Mesenchymal stem cell (in vitro differentiated cells and primary cell): ENCODE results near the gene CNTLN.

Source experiments
- DNase-seq: peaks from one replicate; pipeline ENCODE4 v3.0.0-alpha.2; 2013
- H2AFZ ChIP-seq: one replicate; pipeline ENCODE4 v1.6.1; 2013; ENCODE audit warnings: low read depth, mild to moderate bottlenecking, control low read depth, inconsistent platforms, low read length, moderate library complexity
- H2AK5ac ChIP-seq: 2 replicates; pipeline ENCODE4 v1.6.1; 2013; ENCODE audit warnings: low read length, moderate library complexity, mild to moderate bottlenecking, inconsistent platforms; ENCODE audit not compliant: severe bottlenecking
- H2BK120ac ChIP-seq: one replicate; pipeline ENCODE4 v1.6.1; 2013; ENCODE audit warnings: low read depth, mild to moderate bottlenecking, inconsistent platforms, low read length, moderate library complexity
- H2BK12ac ChIP-seq, 2 experiments: one replicate each; pipeline ENCODE4 v1.6.1; 2013; ENCODE audit warnings: inconsistent platforms in 2 of 2, low read length in 2 of 2, mild to moderate bottlenecking in 2 of 2, moderate library complexity in 2 of 2, control low read depth in 1 of 2
- H2BK15ac ChIP-seq: one replicate; pipeline ENCODE4 v1.6.1; 2013; ENCODE audit warnings: mild to moderate bottlenecking, low read depth, inconsistent platforms; ENCODE audit not compliant: poor library complexity, severe bottlenecking
- H2BK5ac ChIP-seq: 2 replicates; pipeline ENCODE4 v1.6.1; 2013; ENCODE audit warnings: low read depth, mild to moderate bottlenecking, low read length, control low read depth, inconsistent platforms; ENCODE audit not compliant: poor library complexity, severe bottlenecking
- H3K14ac ChIP-seq, 2 experiments: one replicate each; pipeline ENCODE4 v1.6.1; 2013; ENCODE audit warnings: inconsistent platforms in 2 of 2, low read length in 2 of 2, control low read depth in 1 of 2, mild to moderate bottlenecking in 1 of 2, moderate library complexity in 1 of 2
- H3K18ac ChIP-seq, 2 experiments: one replicate each; pipeline ENCODE4 v1.6.1; 2013; ENCODE audit warnings: inconsistent platforms in 2 of 2, low read length in 2 of 2, control low read depth in 1 of 2, low read depth in 1 of 2, mild to moderate bottlenecking in 1 of 2
- H3K23ac ChIP-seq, 2 experiments: one replicate each; pipeline ENCODE4 v1.6.1; 2013; ENCODE audit warnings: inconsistent platforms in 2 of 2, low read length in 2 of 2, mild to moderate bottlenecking in 2 of 2, moderate library complexity in 2 of 2, control low read depth in 1 of 2
- H3K27ac ChIP-seq: 2 replicates; pipeline ENCODE4 v1.5.1; 2013; ENCODE audit warnings: mild to moderate bottlenecking, moderate library complexity, low read length, control low read depth, inconsistent platforms; ENCODE audit not compliant: poor library complexity, severe bottlenecking
- H3K27me3 ChIP-seq, 2 experiments: 2 replicates each; pipeline versions ENCODE4 v1.6.1 to v1.7.0; 2013; ENCODE audit warnings: low read length in 2 of 2, mild to moderate bottlenecking in 2 of 2, moderate library complexity in 2 of 2, control low read depth in 1 of 2, inconsistent platforms in 1 of 2; ENCODE audit not compliant: control insufficient read depth in 1 of 2, insufficient read depth in 1 of 2
- H3K36me3 ChIP-seq, 2 experiments: 2 replicates each; pipeline versions ENCODE4 v1.6.1 to v1.7.0; 2013; ENCODE audit warnings: low read length in 2 of 2, control low read depth in 1 of 2, inconsistent platforms in 1 of 2, low read depth in 1 of 2, mild to moderate bottlenecking in 1 of 2; ENCODE audit not compliant: insufficient read depth in 2 of 2, control insufficient read depth in 1 of 2
- H3K4ac ChIP-seq, 2 experiments: one replicate each; pipeline ENCODE4 v1.6.1; 2013; ENCODE audit warnings: inconsistent platforms in 2 of 2, low read length in 2 of 2, mild to moderate bottlenecking in 2 of 2, moderate library complexity in 2 of 2, control low read depth in 1 of 2, low read depth in 1 of 2
- H3K4me1 ChIP-seq: 2 replicates; pipeline ENCODE4 v1.6.1; 2013; ENCODE audit warnings: low read depth, low read length, control low read depth; ENCODE audit not compliant: control insufficient read depth, insufficient read depth
- H3K4me2 ChIP-seq: 2 replicates; pipeline ENCODE4 v1.6.1; 2013; ENCODE audit warnings: low read length, mild to moderate bottlenecking, inconsistent platforms; ENCODE audit not compliant: poor library complexity, severe bottlenecking
- H3K4me3 ChIP-seq, 2 experiments: 2 replicates each; pipeline versions ENCODE4 v1.5.1 to v1.7.0; 2013; ENCODE audit warnings: low read length in 2 of 2, mild to moderate bottlenecking in 2 of 2, control low read depth in 1 of 2, low read depth in 1 of 2; ENCODE audit not compliant: insufficient read depth in 1 of 2
- H3K79me1 ChIP-seq: replicated peaks from 2 replicates; pipeline ENCODE4 v1.6.1; 2013; ENCODE audit warnings: mild to moderate bottlenecking, control low read depth, low read length, inconsistent platforms; ENCODE audit not compliant: poor library complexity, severe bottlenecking
- H3K9ac ChIP-seq: 2 replicates; pipeline ENCODE4 v1.7.0; 2013; ENCODE audit warnings: mild to moderate bottlenecking, low read length, moderate library complexity
- H3K9me3 ChIP-seq: 2 replicates; pipeline ENCODE4 v1.7.0; 2013; ENCODE audit warnings: mild to moderate bottlenecking, low read length; ENCODE audit not compliant: control insufficient read depth
- H4K8ac ChIP-seq: one replicate; pipeline ENCODE4 v1.6.1; 2013; ENCODE audit warnings: inconsistent platforms, mild to moderate bottlenecking, low read length, moderate library complexity
- H4K91ac ChIP-seq: one replicate; pipeline ENCODE4 v1.6.1; 2013; ENCODE audit warnings: mild to moderate bottlenecking, low read length, inconsistent platforms
- WGBS: methylation state at CpG from one replicate; pipeline ENCODE4 v1.1.7; 2013; ENCODE audit warnings: mixed read lengths; 5-methylcytosine and 5-hydroxymethylcytosine counted together

Gene CNTLN

GRCh38 chr9:17532461-17532860, 397.6 kb downstream of the CNTLN start:
- H2BK5ac ChIP-seq = no peak overlapping the region
- no peak overlapping the region for H3K14ac ChIP-seq
- H3K4me2 ChIP-seq = no peak overlapping the region
- no peak overlapping the region for H2AK5ac ChIP-seq
- no peaks in the 10 kb centered on the region for H3K79me1 ChIP-seq
- no peak overlapping the region for H3K23ac ChIP-seq
- no peak overlapping the region for H2BK12ac ChIP-seq
- no peak overlapping the region for H3K4me3 ChIP-seq
- no peaks in the 10 kb centered on the region for H3K9me3 ChIP-seq
- H3K4me1 ChIP-seq = no peaks in the 10 kb centered on the region
- H2AFZ ChIP-seq = no peak overlapping the region
- H3K36me3 ChIP-seq = no peaks in the 10 kb centered on the region
- 86% methylated on average over 6 of the region's 6 CpGs for WGBS
- no peak overlapping the region for H4K8ac ChIP-seq
- no peak overlapping the region for H3K18ac ChIP-seq
- H3K27me3 ChIP-seq = peaks cover 4 to 11% of the 10 kb centered on the region in 2 experiments
- DNase-seq = no peak
- H2BK15ac ChIP-seq = no peak overlapping the region
- H3K4ac ChIP-seq = no peak overlapping the region
- H3K27ac ChIP-seq = no peak overlapping the region
- H2BK120ac ChIP-seq = no peak overlapping the region
- H3K9ac ChIP-seq = no peak overlapping the region
- no peak overlapping the region for H4K91ac ChIP-seq

GRCh38 chr9:17535176-17535575, 400.3 kb downstream of the CNTLN start:
- H2AFZ ChIP-seq = no peak overlapping the region
- no peak overlapping the region for H3K9ac ChIP-seq
- no peak overlapping the region for H4K91ac ChIP-seq
- no peak overlapping the region for H2BK15ac ChIP-seq
- no peak for DNase-seq
- H2BK120ac ChIP-seq = no peak overlapping the region
- H3K4me3 ChIP-seq = no peak overlapping the region
- H3K36me3 ChIP-seq = no peaks in the 10 kb centered on the region
- H2BK5ac ChIP-seq = no peak overlapping the region
- no peak overlapping the region for H3K4me2 ChIP-seq
- H3K14ac ChIP-seq = no peak overlapping the region
- no peaks in the 10 kb centered on the region for H3K4me1 ChIP-seq
- no peak overlapping the region for H2AK5ac ChIP-seq
- WGBS = 96% methylated on average over 3 of the region's 3 CpGs
- H4K8ac ChIP-seq = no peak overlapping the region
- no peak overlapping the region for H3K23ac ChIP-seq
- H3K79me1 ChIP-seq = no peaks in the 10 kb centered on the region
- H3K4ac ChIP-seq = no peak overlapping the region
- no peak overlapping the region for H2BK12ac ChIP-seq
- no peak overlapping the region for H3K27ac ChIP-seq
- no peak overlapping the region for H3K18ac ChIP-seq
- peaks cover 7 to 13% of the 10 kb centered on the region in 2 experiments for H3K27me3 ChIP-seq
- no peaks in the 10 kb centered on the region for H3K9me3 ChIP-seq

- Histone ChIP-seq H3K9me3 (no peaks in the 10 kb centered on the region), H3K4me1 (no peaks in the 10 kb centered on the region), H3K9ac (no peak overlapping the region), H3K27me3 (peaks cover 7 to 13% of the 10 kb centered on the region in 2 experiments), H2BK120ac (no peak overlapping the region), H2AK5ac (no peak overlapping the region), H3K36me3 (no peaks in the 10 kb centered on the region), H3K4me2 (no peak overlapping the region), H3K4me3 (no peak overlapping the region), H3K18ac (no peak overlapping the region), H2BK15ac (no peak overlapping the region), H4K91ac (no peak overlapping the region), H3K79me1 (no peaks in the 10 kb centered on the region), H2AFZ (no peak overlapping the region), H3K4ac (no peak overlapping the region), H2BK12ac (no peak overlapping the region), H3K23ac (no peak overlapping the region), H4K8ac (no peak overlapping the region), H3K27ac (no peak overlapping the region), H2BK5ac (no peak overlapping the region), H3K14ac (no peak overlapping the region)
- WGBS = 94% methylated on average over 6 of the region's 7 CpGs
- DNase-seq = no peak
These were observed 401.2 kb downstream of the CNTLN start for GRCh38 chr9:17536027-17536426.

- Histone ChIP-seq H3K79me1 (no peaks in the 10 kb centered on the region), H3K23ac (no peak overlapping the region), H2BK5ac (no peak overlapping the region), H2AFZ (no peak overlapping the region), H2BK12ac (no peak overlapping the region), H3K4me3 (no peak overlapping the region), H3K36me3 (no peaks in the 10 kb centered on the region), H3K9ac (no peak overlapping the region), H3K27me3 (no peaks in the 10 kb centered on the region), H3K4ac (no peak overlapping the region), H2BK15ac (no peak overlapping the region), H3K14ac (no peak overlapping the region), H2BK120ac (no peak overlapping the region), H3K27ac (no peak overlapping the region), H3K4me1 (no peaks in the 10 kb centered on the region), H4K91ac (no peak overlapping the region), H3K9me3 (peaks cover 9% of the 10 kb centered on the region), H3K18ac (no peak overlapping the region), H3K4me2 (no peak overlapping the region), H4K8ac (no peak overlapping the region), H2AK5ac (no peak overlapping the region)
- WGBS = no CpG with 5 or more reads among the region's 2 CpGs
- DNase-seq = no peak
These were observed 416.2 kb downstream of the CNTLN start for GRCh38 chr9:17551023-17551422.
